ENCODE measurements around the gene IFITM5. TPM values are rescaled to one million over a fixed set of nuclear protein-coding genes. Genes with fewer than 3 reads are reported as not detected.

IFITM5 gene
- total and polyA plus RNA-seq, 2 of the 8 experiments (the other 6 are each of a cell fraction or from before 2014, with no cell fraction given): not detected

Small RNAs within 50 kb of the gene (small RNA-seq; reads per million reads assigned to genes)
- gene AC136475.6 (ENCODE audit: insufficient read depth): not detected

Other genes with a start within 250 kb of the IFITM5 start
- not detected in 2 replicates for gene SCGB1C1, start 106.4 kb downstream of the IFITM5 start, total RNA-seq (2021; fragmentation: NEBNext Ultra II Directional; extraction: Animal tissue kit (Norgen Biotek cat#: 25700))
- gene SCGB1C1, start 106.4 kb downstream of the IFITM5 start, polyA plus RNA-seq (2011; rRNA removed): not detected in 2 replicates
- 37.9 and 40.2 TPM in 2 replicates for gene BET1L, start 92.1 kb downstream of the IFITM5 start, total RNA-seq (2021; fragmentation: NEBNext Ultra II Directional; extraction: Animal tissue kit (Norgen Biotek cat#: 25700))
- gene BET1L, start 92.1 kb downstream of the IFITM5 start, polyA plus RNA-seq (2011; rRNA removed): 61.9 and 71.1 TPM in 2 replicates
- gene RIC8A, start 91.8 kb downstream of the IFITM5 start, total RNA-seq (2021; fragmentation: NEBNext Ultra II Directional; extraction: Animal tissue kit (Norgen Biotek cat#: 25700)): 67.0 and 76.7 TPM in 2 replicates
- 105 and 123 TPM in 2 replicates for gene RIC8A, start 91.8 kb downstream of the IFITM5 start, polyA plus RNA-seq (2011; rRNA removed)
- 14.3 and 14.6 TPM in 2 replicates for gene SIRT3, start 63.2 kb downstream of the IFITM5 start, total RNA-seq (2021; fragmentation: NEBNext Ultra II Directional; extraction: Animal tissue kit (Norgen Biotek cat#: 25700))
- 21.6 and 25.5 TPM in 2 replicates for gene SIRT3, start 63.2 kb downstream of the IFITM5 start, polyA plus RNA-seq (2011; rRNA removed)
- 136 and 141 TPM in 2 replicates for gene PSMD13, start 62.5 kb downstream of the IFITM5 start, total RNA-seq (2021; fragmentation: NEBNext Ultra II Directional; extraction: Animal tissue kit (Norgen Biotek cat#: 25700))
- gene PSMD13, start 62.5 kb downstream of the IFITM5 start, polyA plus RNA-seq (2011; rRNA removed): 121 and 130 TPM in 2 replicates
- gene NLRP6, start 21.1 kb downstream of the IFITM5 start, total RNA-seq (2021; fragmentation: NEBNext Ultra II Directional; extraction: Animal tissue kit (Norgen Biotek cat#: 25700)): not detected in 2 replicates
- gene NLRP6, start 21.1 kb downstream of the IFITM5 start, polyA plus RNA-seq (2011; rRNA removed): 0.06 TPM in 1 of 2 replicates, not detected in the other
- 52.9 and 60.7 TPM in 2 replicates for gene PGGHG, start 10.4 kb downstream of the IFITM5 start, total RNA-seq (2021; fragmentation: NEBNext Ultra II Directional; extraction: Animal tissue kit (Norgen Biotek cat#: 25700))
- gene PGGHG, start 10.4 kb downstream of the IFITM5 start, polyA plus RNA-seq (2011; rRNA removed): 34.8 and 61.4 TPM in 2 replicates
- 363 and 399 TPM in 2 replicates for gene IFITM2, start 8.3 kb upstream of the IFITM5 start, total RNA-seq (2021; fragmentation: NEBNext Ultra II Directional; extraction: Animal tissue kit (Norgen Biotek cat#: 25700))
- gene IFITM2, start 8.3 kb upstream of the IFITM5 start, polyA plus RNA-seq (2011; rRNA removed): 764 and 902 TPM in 2 replicates
- 394 and 417 TPM in 2 replicates for gene IFITM1, start 14.5 kb upstream of the IFITM5 start, total RNA-seq (2021; fragmentation: NEBNext Ultra II Directional; extraction: Animal tissue kit (Norgen Biotek cat#: 25700))
- 1,464 and 1,887 TPM in 2 replicates for gene IFITM1, start 14.5 kb upstream of the IFITM5 start, polyA plus RNA-seq (2011; rRNA removed)
- gene IFITM3, start 21.3 kb upstream of the IFITM5 start, total RNA-seq (2021; fragmentation: NEBNext Ultra II Directional; extraction: Animal tissue kit (Norgen Biotek cat#: 25700)): 230 and 238 TPM in 2 replicates
- 666 and 779 TPM in 2 replicates for gene IFITM3, start 21.3 kb upstream of the IFITM5 start, polyA plus RNA-seq (2011; rRNA removed)
- gene B4GALNT4, start 70.0 kb upstream of the IFITM5 start, total RNA-seq (2021; fragmentation: NEBNext Ultra II Directional; extraction: Animal tissue kit (Norgen Biotek cat#: 25700)): 76.3 and 89.0 TPM in 2 replicates
- 40.9 and 69.4 TPM in 2 replicates for gene B4GALNT4, start 70.0 kb upstream of the IFITM5 start, polyA plus RNA-seq (2011; rRNA removed)
- 28.5 and 28.7 TPM in 2 replicates for gene PKP3, start 94.7 kb upstream of the IFITM5 start, total RNA-seq (2021; fragmentation: NEBNext Ultra II Directional; extraction: Animal tissue kit (Norgen Biotek cat#: 25700))
- gene PKP3, start 94.7 kb upstream of the IFITM5 start, polyA plus RNA-seq (2011; rRNA removed): 16.7 and 28.0 TPM in 2 replicates
- gene SIGIRR, start 115.5 kb upstream of the IFITM5 start, total RNA-seq (2021; fragmentation: NEBNext Ultra II Directional; extraction: Animal tissue kit (Norgen Biotek cat#: 25700)): 66.3 and 68.9 TPM in 2 replicates
- gene SIGIRR, start 115.5 kb upstream of the IFITM5 start, polyA plus RNA-seq (2011; rRNA removed): 55.2 and 94.2 TPM in 2 replicates
- gene ANO9, start 142.5 kb upstream of the IFITM5 start, total RNA-seq (2021; fragmentation: NEBNext Ultra II Directional; extraction: Animal tissue kit (Norgen Biotek cat#: 25700)): 18.0 and 20.0 TPM in 2 replicates
- gene ANO9, start 142.5 kb upstream of the IFITM5 start, polyA plus RNA-seq (2011; rRNA removed): 20.7 and 24.6 TPM in 2 replicates
- 48.7 and 52.4 TPM in 2 replicates for gene PTDSS2, start 150.8 kb upstream of the IFITM5 start, total RNA-seq (2021; fragmentation: NEBNext Ultra II Directional; extraction: Animal tissue kit (Norgen Biotek cat#: 25700))
- 68.2 and 108 TPM in 2 replicates for gene PTDSS2, start 150.8 kb upstream of the IFITM5 start, polyA plus RNA-seq (2011; rRNA removed)
- 49.8 and 53.4 TPM in 2 replicates for gene RNH1, start 207.7 kb upstream of the IFITM5 start, total RNA-seq (2021; fragmentation: NEBNext Ultra II Directional; extraction: Animal tissue kit (Norgen Biotek cat#: 25700))
- 48.7 and 86.4 TPM in 2 replicates for gene RNH1, start 207.7 kb upstream of the IFITM5 start, polyA plus RNA-seq (2011; rRNA removed)
- gene HRAS, start 236.1 kb upstream of the IFITM5 start, total RNA-seq (2021; fragmentation: NEBNext Ultra II Directional; extraction: Animal tissue kit (Norgen Biotek cat#: 25700)): 54.7 and 60.9 TPM in 2 replicates
- 44.3 and 63.4 TPM in 2 replicates for gene HRAS, start 236.1 kb upstream of the IFITM5 start, polyA plus RNA-seq (2011; rRNA removed)
- gene LRRC56, start 238.0 kb upstream of the IFITM5 start, total RNA-seq (2021; fragmentation: NEBNext Ultra II Directional; extraction: Animal tissue kit (Norgen Biotek cat#: 25700)): 1.9 and 2.1 TPM in 2 replicates
- gene LRRC56, start 238.0 kb upstream of the IFITM5 start, polyA plus RNA-seq (2011; rRNA removed): 0.94 and 1.6 TPM in 2 replicates